GM10266 (cell line): ENCODE measurements around the gene MYDGF.

Experiments used
- DNase-seq: peaks from one replicate; pipeline ENCODE4 v3.0.0; 2012; ENCODE audit errors: extremely low spot score
- TF ChIP-seq, protein P1 (sequence below): IDR thresholded peaks from 2 replicates; pipeline ENCODE4 v1.5.1; 2012; ENCODE audit warnings: mild to moderate bottlenecking, low read depth; ENCODE audit not compliant: control insufficient read depth, insufficient read depth; ENCODE audit errors: missing control alignments

MYDGF gene

DNA sequence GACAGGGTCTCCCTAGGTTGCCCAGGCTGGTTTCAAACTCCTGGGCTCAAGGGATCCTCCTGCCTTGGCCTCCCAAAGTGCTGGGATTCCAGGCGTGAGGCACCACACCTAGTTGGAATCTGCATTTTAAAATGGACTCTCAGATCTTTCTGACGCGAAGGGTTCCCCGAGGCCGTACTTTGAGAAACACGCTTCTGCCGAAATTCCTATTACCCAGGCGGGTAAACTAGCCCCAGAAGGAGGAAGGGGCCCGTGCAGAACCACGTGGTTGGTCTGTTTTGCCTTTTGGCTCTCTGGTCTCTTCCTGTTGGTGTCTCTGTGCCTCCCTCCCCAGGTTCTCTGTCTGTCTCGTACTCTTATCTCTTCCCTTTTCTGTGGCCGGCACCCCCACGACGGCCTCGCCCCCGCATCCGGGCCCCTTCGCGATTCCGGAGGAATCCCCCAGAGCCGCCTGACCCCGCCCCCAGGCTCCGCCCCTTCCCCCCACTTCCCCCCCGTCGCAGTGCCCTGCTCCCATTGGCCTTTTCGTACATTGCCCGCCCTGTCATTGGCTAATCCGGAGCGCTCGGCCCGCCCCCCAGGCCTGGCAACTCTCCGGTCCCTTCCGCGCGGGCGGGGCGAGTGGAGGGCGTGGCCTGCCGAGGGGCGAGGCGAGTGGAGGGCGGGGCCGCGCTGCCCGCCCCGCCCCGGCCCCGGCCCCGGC is 31.2 kb downstream of the MYDGF start, which contains the start of gene TNFAIP8L1:
Gene TNFAIP8L1, plus strand, starts transcription at position 689 of the 703 bp plus-strand sequence. CDS start 12,354 bp downstream, outside the sequence.
- TF ChIP-seq, protein P1, sequence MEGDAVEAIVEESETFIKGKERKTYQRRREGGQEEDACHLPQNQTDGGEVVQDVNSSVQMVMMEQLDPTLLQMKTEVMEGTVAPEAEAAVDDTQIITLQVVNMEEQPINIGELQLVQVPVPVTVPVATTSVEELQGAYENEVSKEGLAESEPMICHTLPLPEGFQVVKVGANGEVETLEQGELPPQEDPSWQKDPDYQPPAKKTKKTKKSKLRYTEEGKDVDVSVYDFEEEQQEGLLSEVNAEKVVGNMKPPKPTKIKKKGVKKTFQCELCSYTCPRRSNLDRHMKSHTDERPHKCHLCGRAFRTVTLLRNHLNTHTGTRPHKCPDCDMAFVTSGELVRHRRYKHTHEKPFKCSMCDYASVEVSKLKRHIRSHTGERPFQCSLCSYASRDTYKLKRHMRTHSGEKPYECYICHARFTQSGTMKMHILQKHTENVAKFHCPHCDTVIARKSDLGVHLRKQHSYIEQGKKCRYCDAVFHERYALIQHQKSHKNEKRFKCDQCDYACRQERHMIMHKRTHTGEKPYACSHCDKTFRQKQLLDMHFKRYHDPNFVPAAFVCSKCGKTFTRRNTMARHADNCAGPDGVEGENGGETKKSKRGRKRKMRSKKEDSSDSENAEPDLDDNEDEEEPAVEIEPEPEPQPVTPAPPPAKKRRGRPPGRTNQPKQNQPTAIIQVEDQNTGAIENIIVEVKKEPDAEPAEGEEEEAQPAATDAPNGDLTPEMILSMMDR, result no peak
- DNase-seq, result peak; percentile 100

DNA sequence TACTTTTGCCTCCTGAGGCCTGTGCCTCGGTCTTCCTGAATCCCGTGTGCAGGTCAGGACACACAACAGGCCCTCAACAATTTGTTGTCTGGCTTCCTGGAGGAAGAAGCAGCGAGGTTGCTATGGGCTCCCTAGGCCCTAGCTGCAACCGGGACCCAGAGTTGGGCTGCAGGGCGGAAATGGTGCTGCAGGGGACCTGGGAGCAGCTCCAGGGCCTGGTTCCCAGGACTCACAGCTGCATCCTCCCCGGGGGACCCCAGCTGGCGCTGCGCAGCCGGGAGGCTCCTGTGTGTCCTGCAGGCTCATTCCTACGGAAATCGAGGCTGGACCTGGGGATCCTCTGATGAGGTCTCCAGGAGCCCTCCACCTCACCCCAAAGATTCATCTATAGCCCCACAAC is 31.8 kb downstream of the MYDGF start:
- no peak for DNase-seq
- TF ChIP-seq, protein P1, result no peak

DNA sequence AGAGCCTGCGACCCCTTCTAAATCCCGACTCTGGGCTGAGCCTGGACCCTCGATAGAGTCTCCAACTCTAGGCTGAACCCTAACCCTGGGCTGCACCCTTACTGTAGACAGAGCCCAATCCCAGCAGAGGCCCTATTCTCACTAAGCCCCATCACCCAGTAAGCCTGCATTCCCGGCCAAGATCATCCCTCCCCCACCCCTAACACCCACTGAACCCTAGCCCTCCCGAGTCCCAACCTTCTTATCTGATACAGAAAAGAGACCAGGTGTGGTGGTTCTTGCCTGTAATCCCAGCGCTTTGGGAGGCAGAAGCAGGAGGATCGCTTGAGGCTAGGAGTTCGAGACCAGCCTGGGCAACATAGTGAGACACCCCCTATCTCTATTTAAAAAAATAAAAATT is 33.4 kb downstream of the MYDGF start:
- TF ChIP-seq, protein P1, result no peak
- no peak for DNase-seq

DNA sequence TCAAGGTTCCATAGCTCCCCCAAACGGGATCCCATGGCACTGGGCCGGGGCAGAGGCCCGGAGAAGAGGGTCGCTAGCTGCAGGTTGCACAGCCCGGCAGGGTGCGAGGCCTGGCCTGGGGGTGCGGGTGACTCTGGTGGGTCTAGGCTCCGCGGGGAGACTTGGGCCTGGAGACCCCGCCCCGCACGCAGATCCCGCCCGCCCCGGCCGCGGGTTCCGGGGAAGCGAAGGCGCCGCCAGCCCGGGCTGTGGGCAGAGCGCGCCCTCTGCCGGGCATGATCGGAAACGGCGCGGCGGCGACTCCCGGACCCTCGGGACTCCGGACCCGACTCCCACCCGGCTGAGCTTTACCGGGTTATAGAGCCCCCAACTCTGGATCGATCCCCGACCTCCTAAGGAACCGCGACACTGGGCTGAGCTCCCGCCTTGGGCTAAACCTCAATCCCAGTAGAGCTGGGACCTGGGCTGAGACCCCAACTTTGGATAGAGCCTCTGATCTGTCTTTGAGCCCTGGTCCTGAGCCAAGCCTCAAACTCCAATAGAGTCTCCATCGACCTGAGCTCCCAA is 33.9 kb downstream of the MYDGF start:
- TF ChIP-seq, protein P1, result peak; percentile 95
- DNase-seq, result peak; percentile 86

DNA sequence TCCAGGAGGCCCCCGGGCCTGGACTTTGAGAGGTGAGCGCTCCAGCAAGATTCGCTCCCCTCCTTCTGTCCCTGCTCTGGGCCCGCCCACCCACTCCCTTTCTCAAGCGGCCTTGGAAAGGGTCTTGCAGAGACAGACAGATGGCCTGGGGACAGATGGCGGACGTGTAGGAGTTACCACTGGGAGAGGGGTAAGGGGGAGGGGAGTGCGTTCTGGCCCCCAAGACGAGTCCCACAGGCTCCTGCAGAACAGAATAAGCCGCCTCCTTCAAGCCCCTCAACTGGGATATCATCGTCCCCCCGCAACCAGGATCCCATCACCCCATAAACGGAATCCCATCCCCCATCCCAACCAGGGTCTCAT is 34.4 kb downstream of the MYDGF start:
- TF ChIP-seq, protein P1, result no peak
- no peak for DNase-seq

DNA sequence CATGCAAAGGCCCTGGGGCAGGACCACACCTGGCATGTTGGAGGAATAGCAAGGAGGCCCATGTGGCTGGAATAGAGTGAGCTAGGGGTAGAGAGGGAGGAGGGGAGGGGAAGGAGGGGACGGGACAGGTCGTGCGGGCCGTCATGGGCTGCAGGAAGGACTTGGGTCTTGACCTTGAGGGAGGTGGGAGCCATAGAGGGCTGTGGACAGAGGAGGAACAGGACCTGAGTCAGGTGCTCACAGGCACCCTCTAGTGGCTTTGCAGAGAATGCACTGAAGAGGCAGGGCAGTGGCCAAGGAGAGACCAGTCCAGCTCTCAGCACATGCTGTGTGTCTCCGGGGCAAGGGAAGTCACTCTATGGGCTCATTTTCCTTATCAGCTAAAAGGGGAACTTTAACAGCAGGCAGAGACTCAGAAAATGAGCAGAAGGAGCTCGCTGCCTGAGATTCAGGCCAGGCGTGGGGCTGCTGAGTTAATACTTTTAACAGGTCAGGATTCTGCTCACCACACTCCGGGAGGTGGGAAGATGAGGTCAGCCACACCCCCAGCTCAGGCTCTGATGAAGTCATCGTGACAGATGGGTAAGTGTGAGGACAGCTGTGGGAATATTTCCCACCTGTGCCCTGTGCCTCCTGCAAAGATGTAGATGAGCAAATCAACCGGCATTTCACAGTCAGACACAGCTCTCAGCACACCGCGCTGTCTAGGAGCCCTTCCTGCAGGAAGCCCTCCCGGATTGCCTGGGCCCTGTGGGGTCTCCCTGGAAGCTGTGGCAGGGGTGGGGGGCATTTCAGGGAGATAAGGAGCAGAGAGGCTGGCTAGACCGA is 36.8 kb downstream of the MYDGF start:
- DNase-seq, result peak; percentile 69
- TF ChIP-seq, protein P1, result peak; percentile 85
